Measurements from ENCODE around the gene QSOX2.

DNA sequence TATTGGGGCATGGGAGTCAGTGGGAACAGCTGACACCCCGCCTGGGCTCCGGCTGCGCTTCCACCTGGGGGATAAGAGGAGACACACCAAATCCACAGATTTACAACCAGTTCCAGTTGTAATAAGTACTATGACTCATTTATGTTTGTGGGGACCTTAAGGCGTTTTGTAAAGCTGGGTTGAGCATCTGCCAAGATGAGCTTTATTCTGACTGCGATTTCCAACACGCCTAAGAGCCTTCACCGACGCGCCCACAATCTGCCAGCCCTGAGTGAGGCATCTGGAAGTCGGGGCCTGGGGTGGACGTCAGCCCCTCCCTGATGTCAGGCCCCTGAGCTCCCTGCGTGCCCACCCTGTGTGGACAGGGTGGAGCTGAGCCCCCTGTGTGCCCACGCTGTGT is 26.3 kb downstream of the QSOX2 start:
- TF ChIP-seq, protein P1, sequence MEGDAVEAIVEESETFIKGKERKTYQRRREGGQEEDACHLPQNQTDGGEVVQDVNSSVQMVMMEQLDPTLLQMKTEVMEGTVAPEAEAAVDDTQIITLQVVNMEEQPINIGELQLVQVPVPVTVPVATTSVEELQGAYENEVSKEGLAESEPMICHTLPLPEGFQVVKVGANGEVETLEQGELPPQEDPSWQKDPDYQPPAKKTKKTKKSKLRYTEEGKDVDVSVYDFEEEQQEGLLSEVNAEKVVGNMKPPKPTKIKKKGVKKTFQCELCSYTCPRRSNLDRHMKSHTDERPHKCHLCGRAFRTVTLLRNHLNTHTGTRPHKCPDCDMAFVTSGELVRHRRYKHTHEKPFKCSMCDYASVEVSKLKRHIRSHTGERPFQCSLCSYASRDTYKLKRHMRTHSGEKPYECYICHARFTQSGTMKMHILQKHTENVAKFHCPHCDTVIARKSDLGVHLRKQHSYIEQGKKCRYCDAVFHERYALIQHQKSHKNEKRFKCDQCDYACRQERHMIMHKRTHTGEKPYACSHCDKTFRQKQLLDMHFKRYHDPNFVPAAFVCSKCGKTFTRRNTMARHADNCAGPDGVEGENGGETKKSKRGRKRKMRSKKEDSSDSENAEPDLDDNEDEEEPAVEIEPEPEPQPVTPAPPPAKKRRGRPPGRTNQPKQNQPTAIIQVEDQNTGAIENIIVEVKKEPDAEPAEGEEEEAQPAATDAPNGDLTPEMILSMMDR (conservative IDR thresholded peaks at IDR 0.05; ENCODE audit: low read length) = no peak
- TF ChIP-seq EZH2phosphoT487 (IDR thresholded peaks at IDR 0.05; ENCODE audit: borderline replicate concordance) = no peak

All from Loucy (cell line).